Measurements from ENCODE around the gene MAP1B. TPM values are rescaled to one million over a fixed set of nuclear protein-coding genes. Genes with fewer than 3 reads are reported as not detected.
A peak's percentile ranks its signal among the peaks of the same experiment; 100 is the strongest.

MAP1B gene
- total and polyA plus RNA-seq, 12 donors = 13.1 to 154 (median 90.0) TPM

GRCh38 chr5:72107901-72108201 is 576 bp downstream of the MAP1B start:
- peak in 1 of 2 donors; percentile 14 for DNase-seq
- intact Hi-C loops (cut with DNase I) = loop anchor here in 7 of 10 donors (2.0 to 10.0 kb wide), 3 partner anchors 323 to 326 kb away; no protein-coding TSS in a partner anchor
- no peak for TF ChIP-seq CTCF (IDR thresholded peaks at IDR 0.05)

GRCh38 chr5:72108202-72109061 is 1.2 kb downstream of the MAP1B start:
- H3K4me1 ChIP-seq = peaks cover 0 to 49% (median 18%) of the 10 kb centered on the region in 9 donors
- TF ChIP-seq CTCF (IDR thresholded peaks at IDR 0.05) = no peak
- intact Hi-C loops (cut with DNase I) = loop anchor here in 7 of 10 donors (2.0 to 10.0 kb wide), 3 partner anchors 324 to 326 kb away; no protein-coding TSS in a partner anchor

More at GRCh38 chr5:72107901-72108201, 576 bp downstream of the MAP1B start:
- H3K27ac ChIP-seq = peak overlapping the region; percentile 81 to 94 (median 88)
- H3K36me3 ChIP-seq = no peaks in the 10 kb centered on the region
- H3K4me1 ChIP-seq = peaks cover 0 to 43% (median 18%) of the 10 kb centered on the region in 9 donors
- WGBS, 2 donors = 1% methylated on average over 11 of the region's 11 CpGs
- ATAC-seq = peak in 7 of 8 donors; percentile 6 to 39 (median 24)
- peaks cover 0 to 59% (median 0%) of the 10 kb centered on the region in 7 donors for H3K27me3 ChIP-seq
- peaks cover 0 to 13% (median 0%) of the 10 kb centered on the region in 11 donors for H3K9me3 ChIP-seq
- peak overlapping the region; percentile 74 to 96 (median 86) for H3K4me3 ChIP-seq

GRCh38 chr5:72109062-72109411 is 1.8 kb downstream of the MAP1B start:
- intact Hi-C loops (cut with DNase I) = loop anchor here in 7 of 10 donors (2.0 to 10.0 kb wide), 3 partner anchors 324 to 327 kb away; no protein-coding TSS in a partner anchor
- peaks cover 0 to 59% (median 0%) of the 10 kb centered on the region in 7 donors for H3K27me3 ChIP-seq
- no peaks in the 10 kb centered on the region for H3K36me3 ChIP-seq
- 0 to 1% methylated on average over 2 of the region's 2 CpGs for WGBS, 2 donors
- TF ChIP-seq CTCF (IDR thresholded peaks at IDR 0.05) = no peak
- DNase-seq (no peak), ATAC-seq (no peak)
- H3K4me3 ChIP-seq = peak overlapping the region; percentile 74 to 96 (median 86)
- H3K4me1 ChIP-seq = peaks cover 0 to 50% (median 18%) of the 10 kb centered on the region in 9 donors
- H3K27ac ChIP-seq = peak overlapping the region; percentile 81 to 94 (median 88)
- H3K9me3 ChIP-seq = peaks cover 0 to 4% (median 0%) of the 10 kb centered on the region in 11 donors

More at GRCh38 chr5:72108202-72109061, 1.2 kb downstream of the MAP1B start:
- peak overlapping the region; percentile 74 to 96 (median 86) for H3K4me3 ChIP-seq
- ATAC-seq = peak; percentile 78 to 87 (median 80)
- H3K36me3 ChIP-seq = no peaks in the 10 kb centered on the region
- H3K27ac ChIP-seq = peak overlapping the region; percentile 81 to 94 (median 88)
- WGBS, 2 donors = 0 to 1% methylated on average over 59 to 71 of the region's 72 CpGs
- peaks cover 0 to 60% (median 0%) of the 10 kb centered on the region in 7 donors for H3K27me3 ChIP-seq
- DNase-seq = peak; percentile 82 to 86
- peaks cover 0 to 10% (median 0%) of the 10 kb centered on the region in 11 donors for H3K9me3 ChIP-seq

- TF ChIP-seq CTCF (IDR thresholded peaks at IDR 0.05) = peak in 1 of 9 donors; percentile 11
- H3K36me3 ChIP-seq = peaks cover 0 to under 1% (median 0%) of the 10 kb centered on the region in 9 donors
- H3K4me1 ChIP-seq = peaks cover 0 to 50% (median 18%) of the 10 kb centered on the region in 9 donors
- peak in 1 of 2 donors; percentile 19 for DNase-seq
- intact Hi-C loops (cut with DNase I) = loop anchor here in 8 of 10 donors (2.0 to 10.0 kb wide), 3 partner anchors 325 to 327 kb away; no protein-coding TSS in a partner anchor
- ATAC-seq = peak in 6 of 8 donors; percentile 19 to 45 (median 32)
- H3K27ac ChIP-seq = peak overlapping the region in 9 of 10 donors; percentile 4 to 94 (median 88)
- H3K9me3 ChIP-seq = no peaks in the 10 kb centered on the region
- 44 to 56% methylated on average over 10 of the region's 10 CpGs for WGBS, 2 donors
- peak overlapping the region in 8 of 10 donors; percentile 74 to 94 (median 84) for H3K4me3 ChIP-seq
- peaks cover 0 to 53% (median 0%) of the 10 kb centered on the region in 7 donors for H3K27me3 ChIP-seq
Measured at GRCh38 chr5:72109625-72110024, 2.4 kb downstream of the MAP1B start.
